Measurements from ENCODE around the gene GALNT10. TPM values are rescaled to one million over a fixed set of nuclear protein-coding genes. Genes with fewer than 3 reads are reported as not detected.

The GALNT10 gene
- total RNA-seq, 4 donors from 2014 or later, result 5.6 to 22.9 (median 14.4) TPM

DNA sequence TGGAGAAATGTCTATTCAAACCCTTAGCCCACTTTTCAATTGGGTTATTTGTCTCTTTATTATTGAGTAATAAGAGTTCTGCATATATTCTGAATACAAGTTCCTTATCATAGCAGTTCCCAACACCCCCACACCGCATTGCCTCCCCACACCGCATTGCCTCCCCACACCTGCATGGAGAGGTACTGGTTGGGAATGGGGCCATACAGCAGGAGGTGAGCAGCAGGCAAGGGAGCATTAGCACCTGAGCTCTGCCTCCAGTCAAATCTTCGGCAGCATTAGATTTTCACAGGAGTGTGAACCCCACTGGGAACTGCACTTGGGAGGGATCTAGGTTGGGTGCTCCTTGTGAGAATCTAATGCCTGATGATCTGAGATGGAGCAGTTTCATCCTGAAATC, 244.7 kb downstream of the GALNT10 start:
- Histone ChIP-seq H3K27me3 (no peaks in the 10 kb centered on the region), H3K27ac (no peak overlapping the region), H3K9me3 (no peaks in the 10 kb centered on the region), H3K4me1 (no peaks in the 10 kb centered on the region), H3K36me3 (no peaks in the 10 kb centered on the region), H3K4me3 (no peak overlapping the region)
- intact Hi-C loops (cut with DNase I; ENCODE audit: low total_unique reads), result no loop called here
- TF ChIP-seq, protein P1, sequence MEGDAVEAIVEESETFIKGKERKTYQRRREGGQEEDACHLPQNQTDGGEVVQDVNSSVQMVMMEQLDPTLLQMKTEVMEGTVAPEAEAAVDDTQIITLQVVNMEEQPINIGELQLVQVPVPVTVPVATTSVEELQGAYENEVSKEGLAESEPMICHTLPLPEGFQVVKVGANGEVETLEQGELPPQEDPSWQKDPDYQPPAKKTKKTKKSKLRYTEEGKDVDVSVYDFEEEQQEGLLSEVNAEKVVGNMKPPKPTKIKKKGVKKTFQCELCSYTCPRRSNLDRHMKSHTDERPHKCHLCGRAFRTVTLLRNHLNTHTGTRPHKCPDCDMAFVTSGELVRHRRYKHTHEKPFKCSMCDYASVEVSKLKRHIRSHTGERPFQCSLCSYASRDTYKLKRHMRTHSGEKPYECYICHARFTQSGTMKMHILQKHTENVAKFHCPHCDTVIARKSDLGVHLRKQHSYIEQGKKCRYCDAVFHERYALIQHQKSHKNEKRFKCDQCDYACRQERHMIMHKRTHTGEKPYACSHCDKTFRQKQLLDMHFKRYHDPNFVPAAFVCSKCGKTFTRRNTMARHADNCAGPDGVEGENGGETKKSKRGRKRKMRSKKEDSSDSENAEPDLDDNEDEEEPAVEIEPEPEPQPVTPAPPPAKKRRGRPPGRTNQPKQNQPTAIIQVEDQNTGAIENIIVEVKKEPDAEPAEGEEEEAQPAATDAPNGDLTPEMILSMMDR (IDR thresholded peaks at IDR 0.05), result no peak
- no peak for TF ChIP-seq POLR2A (IDR thresholded peaks at IDR 0.05)
- DNase-seq, result no peak

DNA sequence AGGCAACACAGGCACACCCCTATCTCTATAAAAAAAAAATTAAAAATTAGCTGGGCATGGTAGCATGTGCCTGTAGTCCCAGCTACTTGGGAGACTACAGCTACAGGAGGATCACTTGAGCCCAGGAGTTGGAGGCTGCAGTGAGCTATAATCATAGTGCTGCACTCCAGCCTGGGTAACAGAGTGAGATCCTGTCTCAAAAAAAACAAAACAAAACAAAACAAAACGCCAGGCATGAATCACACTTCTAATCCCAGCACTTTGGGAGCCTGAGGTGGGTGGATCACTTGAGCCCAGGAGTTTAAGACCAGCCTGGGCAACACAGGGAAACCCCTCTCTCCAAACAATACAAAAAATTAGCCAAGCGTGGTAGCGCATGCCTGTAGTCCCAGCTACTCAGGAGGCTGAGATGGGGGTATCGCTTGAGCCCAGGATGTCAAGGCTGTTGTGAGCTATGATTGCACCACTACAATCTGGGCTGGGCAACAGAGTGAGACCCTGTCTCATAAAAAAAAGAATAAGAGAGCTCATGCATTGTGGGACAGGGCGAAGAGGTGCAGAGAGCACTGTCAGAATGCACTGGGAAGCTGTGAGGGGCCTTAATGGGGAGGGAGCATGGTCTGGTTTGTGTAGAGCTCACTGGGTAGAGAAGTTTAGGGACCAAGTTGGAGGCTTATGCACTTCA, 246.9 kb downstream of the GALNT10 start:
- intact Hi-C loops (cut with DNase I; ENCODE audit: low total_unique reads), result no loop called here
- Histone ChIP-seq H3K4me3 (no peak overlapping the region), H3K27me3 (no peaks in the 10 kb centered on the region), H3K4me1 (no peaks in the 10 kb centered on the region), H3K27ac (no peak overlapping the region), H3K36me3 (no peaks in the 10 kb centered on the region), H3K9me3 (no peaks in the 10 kb centered on the region)
- no peak for TF ChIP-seq POLR2A (IDR thresholded peaks at IDR 0.05)
- TF ChIP-seq, protein P1 (IDR thresholded peaks at IDR 0.05), result no peak
- DNase-seq, result no peak

DNA sequence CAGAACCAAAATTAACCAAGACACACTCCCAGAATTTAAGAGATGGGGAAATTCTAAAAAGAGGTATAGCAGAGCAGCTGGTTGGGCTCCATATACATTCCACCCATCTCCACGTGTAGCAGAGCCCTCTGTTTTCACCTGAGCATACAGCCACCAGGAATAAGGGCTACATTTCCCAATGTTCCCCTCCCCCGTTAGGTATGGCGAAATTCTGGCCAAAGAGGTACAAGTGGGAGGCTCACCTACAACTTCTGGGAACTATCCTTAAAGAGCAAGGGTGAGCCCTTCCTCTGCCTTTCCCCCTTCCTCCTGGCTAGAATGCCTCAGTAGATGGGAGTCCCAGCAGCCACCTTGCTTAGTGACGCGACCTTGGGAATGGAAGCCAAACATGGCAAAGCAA, 250.0 kb downstream of the GALNT10 start:
- Histone ChIP-seq H3K36me3 (no peaks in the 10 kb centered on the region), H3K9me3 (no peaks in the 10 kb centered on the region), H3K4me1 (no peaks in the 10 kb centered on the region), H3K27me3 (no peaks in the 10 kb centered on the region), H3K27ac (no peak overlapping the region), H3K4me3 (no peak overlapping the region)
- no peak for DNase-seq
- intact Hi-C loops (cut with DNase I; ENCODE audit: low total_unique reads), result no loop called here
- no peak for TF ChIP-seq POLR2A (IDR thresholded peaks at IDR 0.05)
- TF ChIP-seq, protein P1 (IDR thresholded peaks at IDR 0.05), result no peak

DNA sequence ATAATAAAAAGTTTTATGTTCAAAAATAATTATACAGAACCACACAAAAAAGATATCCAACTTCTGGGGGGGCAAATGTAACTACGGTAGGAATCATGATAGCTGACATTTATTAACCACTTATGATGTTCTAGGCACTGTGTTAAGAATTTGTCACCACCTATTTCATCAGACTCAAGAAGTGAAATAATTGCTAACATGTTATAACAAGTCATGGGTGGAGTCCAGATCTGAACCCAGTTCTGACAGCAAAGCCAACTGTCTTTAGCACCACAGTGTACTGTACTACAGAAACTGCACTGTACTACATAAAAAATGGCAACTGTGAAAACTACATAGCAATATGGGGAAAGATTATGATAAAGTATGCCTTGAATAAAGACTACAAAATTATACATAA, 252.3 kb downstream of the GALNT10 start:
- no peak for TF ChIP-seq POLR2A (IDR thresholded peaks at IDR 0.05)
- TF ChIP-seq, protein P1 (IDR thresholded peaks at IDR 0.05), result no peak
- Histone ChIP-seq H3K27ac (no peak overlapping the region), H3K36me3 (no peaks in the 10 kb centered on the region), H3K4me1 (peaks cover 0 to 5% of the 10 kb centered on the region in 2 donors), H3K27me3 (no peaks in the 10 kb centered on the region), H3K9me3 (no peaks in the 10 kb centered on the region), H3K4me3 (no peak overlapping the region)
- DNase-seq, result no peak
- intact Hi-C loops (cut with DNase I; ENCODE audit: low total_unique reads), result no loop called here

DNA sequence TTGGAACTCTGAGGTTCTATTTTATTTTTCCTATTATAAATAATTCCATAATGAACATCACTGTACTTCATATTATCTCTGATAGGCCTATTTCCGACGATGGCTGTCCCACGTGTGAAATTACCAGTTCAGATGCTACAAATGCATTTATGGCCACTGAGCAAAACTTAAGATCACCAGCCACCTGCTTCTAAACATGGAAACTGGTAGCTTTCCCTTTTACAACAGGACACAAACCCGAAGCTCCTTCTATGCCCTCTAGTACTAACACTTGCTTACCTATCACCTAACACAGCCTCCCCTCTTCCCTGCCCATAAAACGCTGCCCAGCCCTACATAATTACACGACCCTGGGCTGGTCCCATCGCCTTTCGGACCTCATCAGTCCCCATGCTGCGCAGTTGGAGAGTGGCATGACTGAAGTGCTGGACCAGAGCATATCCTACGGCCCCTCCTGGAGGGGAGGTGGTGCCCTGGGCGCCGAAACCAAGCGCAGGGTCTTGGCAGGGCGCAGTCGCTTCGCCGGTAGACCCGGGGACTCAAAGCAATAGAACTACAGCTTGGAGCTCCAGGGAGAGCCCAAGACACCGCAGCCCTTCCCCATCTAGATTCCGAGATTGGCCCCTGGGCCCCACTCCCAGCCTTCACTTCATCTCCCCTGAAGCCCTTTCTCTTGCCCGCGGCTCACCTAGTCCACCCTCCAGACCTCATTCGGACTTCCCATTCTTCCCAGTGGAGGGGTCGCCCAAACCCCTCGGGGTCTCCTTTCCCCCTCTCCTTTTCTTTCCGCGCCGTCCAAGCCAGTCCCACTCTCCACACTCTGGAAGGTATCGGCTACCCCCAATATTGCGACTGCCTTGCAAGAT, 254.3 kb downstream of the GALNT10 start:
- peak overlapping the region; percentile 83 to 93 for H3K27ac ChIP-seq
- no peak for TF ChIP-seq POLR2A (IDR thresholded peaks at IDR 0.05)
- TF ChIP-seq, protein P1 (IDR thresholded peaks at IDR 0.05), result no peak
- DNase-seq, result peak in 1 of 2 donors; percentile 17
- H3K36me3 ChIP-seq, result no peaks in the 10 kb centered on the region
- intact Hi-C loops (cut with DNase I; ENCODE audit: low total_unique reads), result no loop called here
- peak overlapping the region; percentile 79 to 90 for H3K4me3 ChIP-seq
- no peaks in the 10 kb centered on the region for H3K27me3 ChIP-seq
- H3K9me3 ChIP-seq, result no peaks in the 10 kb centered on the region
- H3K4me1 ChIP-seq, result peaks cover 3 to 5% of the 10 kb centered on the region in 2 donors

All from uterus (tissue), 4 donors.